Medulla oblongata (tissue), 1 donor: ENCODE data around the gene CENPP.
"Not testable (repeated sequence)": the region's sequence is repeated elsewhere in the genome, so short reads cannot be mapped to it uniquely, and the experiment has no call there.

Source experiments
- DNase-seq: peaks from one replicate; pipeline ENCODE4 v3.0.0-alpha.2; 2015; ENCODE audit errors: extremely low spot score

CENPP gene

DNA sequence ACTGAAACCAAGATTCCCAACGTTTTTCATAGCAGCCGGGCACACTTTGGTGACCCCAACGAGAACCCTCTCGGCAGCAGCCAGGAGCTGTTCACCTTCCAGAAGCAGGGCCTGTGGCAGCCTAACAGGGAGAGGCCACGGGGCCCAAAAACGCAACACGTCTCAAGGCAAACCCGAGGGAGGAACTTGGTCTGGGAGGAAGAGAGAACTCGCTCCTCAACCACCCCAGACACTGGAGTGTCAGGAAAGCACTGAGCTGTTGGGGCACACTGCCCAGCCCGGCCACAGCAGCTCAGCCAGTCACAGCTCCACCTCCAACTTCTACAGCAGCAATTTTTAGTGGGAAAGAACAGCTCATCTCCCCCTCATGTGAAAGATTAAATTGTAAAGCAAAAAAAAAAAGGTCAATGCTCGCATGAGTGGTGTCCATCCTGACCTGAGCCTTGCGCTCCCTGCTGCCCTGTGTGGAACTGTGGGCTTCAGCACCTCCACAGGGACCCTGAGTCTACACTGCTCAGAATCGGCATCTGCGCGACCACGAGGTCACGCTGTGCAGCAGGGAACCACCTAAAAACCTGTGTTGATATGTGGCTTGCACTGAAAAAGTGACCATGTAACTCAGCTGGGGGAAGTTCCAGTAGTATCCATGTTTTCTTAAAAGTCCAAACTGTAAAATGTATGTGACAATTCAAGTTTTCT lies 289.2 kb downstream of the CENPP start:
- DNase-seq: no peak

DNA sequence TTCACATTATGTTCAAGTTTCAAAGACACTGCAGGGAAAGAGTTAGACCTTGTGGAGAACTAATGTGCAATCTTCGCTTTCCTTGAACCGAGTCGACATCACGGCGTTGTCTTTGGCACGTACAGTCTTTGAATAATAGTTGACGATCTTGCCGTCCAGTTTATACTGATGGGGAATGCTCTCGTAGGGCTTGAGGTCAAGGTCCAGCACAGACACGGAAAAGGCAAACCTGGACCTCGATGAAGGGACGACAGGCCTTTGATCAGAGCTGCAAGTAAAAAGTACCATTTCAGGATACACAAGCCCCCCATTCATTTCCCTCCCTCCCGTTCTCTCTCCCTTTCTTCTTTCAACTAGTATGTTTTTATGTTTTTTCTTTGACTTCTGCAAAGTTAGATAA lies 290.0 kb downstream of the CENPP start:
- DNase-seq: no peak

DNA sequence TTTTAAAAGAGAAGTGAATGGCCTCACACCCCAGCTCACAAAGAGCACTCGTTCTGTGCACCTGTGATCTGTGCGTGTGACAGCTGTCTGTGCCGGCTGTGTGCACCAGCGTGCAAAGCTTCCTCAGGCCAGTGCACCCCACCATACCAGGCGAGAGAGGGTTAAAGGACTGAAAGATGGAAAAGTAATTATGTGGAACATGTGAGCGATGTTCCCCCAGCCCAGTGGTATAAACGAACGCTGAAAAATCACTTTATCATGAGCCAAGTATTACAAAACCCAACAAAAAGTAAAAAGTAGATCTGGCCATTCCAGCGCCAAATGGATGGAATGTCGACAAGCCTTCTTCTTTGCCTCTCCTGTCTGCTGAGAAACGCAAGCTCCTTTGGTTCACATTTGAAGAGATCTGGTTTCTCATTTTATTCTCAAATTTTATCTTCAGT lies 290.5 kb downstream of the CENPP start:
- no peak for DNase-seq

GRCh38 chr9:92616655-92617111 lies 290.9 kb downstream of the CENPP start:
- DNase-seq: peak; percentile 26

GRCh38 chr9:92617195-92617813 lies 291.6 kb downstream of the CENPP start:
- DNase-seq: no peak

DNA sequence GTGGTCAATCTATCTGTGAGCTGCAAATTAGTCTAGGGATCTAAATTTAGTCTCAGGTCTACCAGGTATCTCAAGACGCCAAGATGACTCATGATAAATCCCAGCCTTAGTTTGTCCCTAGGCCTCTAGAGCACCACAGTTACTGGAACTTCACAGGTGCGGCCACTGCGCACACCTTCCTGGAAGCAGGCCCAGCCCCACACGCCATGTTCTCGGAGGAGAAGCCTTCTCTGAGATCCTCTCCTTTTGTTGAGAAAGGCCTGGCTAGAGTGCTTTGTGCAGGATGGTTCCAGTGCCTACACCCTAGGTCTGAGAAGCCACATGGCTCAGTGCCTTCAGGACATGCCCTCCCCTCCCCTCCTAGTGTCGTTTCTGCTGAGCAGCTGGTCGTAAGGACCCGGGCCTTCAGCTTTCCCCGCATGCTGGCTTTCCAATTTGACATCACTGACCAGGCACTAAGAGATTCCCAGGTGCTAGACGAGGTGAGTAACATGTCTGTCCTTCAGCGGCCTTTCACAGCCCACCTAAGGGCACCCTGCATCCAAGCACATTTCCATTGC lies 292.3 kb downstream of the CENPP start:
- DNase-seq: no peak

DNA sequence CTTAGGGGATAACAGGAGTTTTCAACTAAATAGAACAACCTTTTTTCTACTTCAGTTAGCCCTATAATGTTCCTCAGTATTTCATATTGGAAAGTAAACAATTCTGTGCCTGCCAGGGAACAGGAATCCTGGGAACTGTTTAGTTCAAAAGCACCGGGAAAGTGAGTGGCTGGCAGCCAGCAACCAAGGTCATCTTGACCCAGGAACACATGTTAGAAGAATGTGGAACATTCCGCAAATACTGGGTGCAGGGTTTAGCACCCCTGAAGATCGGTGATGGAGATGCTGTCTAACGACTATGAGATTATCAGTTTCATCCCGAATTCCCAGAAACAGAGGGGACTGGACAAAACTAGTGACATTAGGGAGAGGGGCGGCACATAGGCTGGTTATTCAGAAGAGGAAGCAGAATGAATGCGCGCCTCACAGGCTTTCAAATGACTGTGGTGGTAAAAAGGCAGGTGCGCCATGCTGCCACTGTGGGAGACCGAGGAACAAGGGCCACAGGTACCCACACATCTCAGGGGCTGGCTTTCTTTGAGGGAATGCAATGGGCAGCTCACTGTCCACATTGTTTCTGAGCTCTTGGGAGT lies 293.0 kb downstream of the CENPP start:
- no peak for DNase-seq

- DNase-seq: no peak
Measured at GRCh38 chr9:92619601-92620300, 294.0 kb downstream of the CENPP start.

DNA sequence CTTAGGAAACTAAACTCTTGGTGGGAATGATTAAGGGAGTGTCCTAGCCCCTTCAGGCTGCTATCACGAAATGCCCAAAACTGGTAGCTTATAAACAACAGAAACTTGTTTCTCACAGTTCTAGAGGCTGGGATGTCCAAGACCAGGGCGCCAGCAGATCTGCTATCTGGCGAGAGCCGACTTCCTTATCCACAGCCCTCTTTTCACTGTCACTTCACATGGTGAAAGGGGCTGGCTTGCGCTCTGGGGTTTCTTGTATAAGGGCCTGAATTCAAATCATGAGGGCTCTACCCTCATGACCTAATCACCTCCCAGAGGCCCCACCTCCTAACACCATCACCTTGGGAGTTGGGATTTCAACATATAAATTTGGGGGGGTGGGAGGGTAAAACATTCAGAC lies 295.1 kb downstream of the CENPP start:
- DNase-seq: no peak

- DNase-seq: not testable (repeated sequence)
Measured at GRCh38 chr9:92623936-92624335, 298.2 kb downstream of the CENPP start.

DNA sequence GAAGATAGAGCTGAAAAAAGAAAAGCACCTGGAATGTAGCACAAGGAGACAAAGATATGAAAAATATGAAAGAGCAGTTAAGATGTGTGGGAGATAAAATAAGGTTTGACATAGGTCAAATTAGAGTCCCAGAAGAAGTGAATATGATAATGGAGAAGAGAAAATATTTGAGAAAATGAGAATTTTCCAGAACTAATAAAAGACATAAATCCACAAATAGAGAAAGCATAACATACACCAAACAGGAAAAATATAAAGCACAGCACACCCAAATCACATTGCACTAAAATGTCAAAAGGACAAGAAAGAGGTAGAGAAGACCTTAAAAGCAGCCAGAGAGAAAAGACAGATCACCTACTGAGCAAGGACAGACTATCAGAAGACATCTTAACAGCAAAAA lies 300.7 kb downstream of the CENPP start:
- no peak for DNase-seq

- DNase-seq: no peak
Measured at GRCh38 chr9:92627651-92628050, 301.9 kb downstream of the CENPP start.

DNA sequence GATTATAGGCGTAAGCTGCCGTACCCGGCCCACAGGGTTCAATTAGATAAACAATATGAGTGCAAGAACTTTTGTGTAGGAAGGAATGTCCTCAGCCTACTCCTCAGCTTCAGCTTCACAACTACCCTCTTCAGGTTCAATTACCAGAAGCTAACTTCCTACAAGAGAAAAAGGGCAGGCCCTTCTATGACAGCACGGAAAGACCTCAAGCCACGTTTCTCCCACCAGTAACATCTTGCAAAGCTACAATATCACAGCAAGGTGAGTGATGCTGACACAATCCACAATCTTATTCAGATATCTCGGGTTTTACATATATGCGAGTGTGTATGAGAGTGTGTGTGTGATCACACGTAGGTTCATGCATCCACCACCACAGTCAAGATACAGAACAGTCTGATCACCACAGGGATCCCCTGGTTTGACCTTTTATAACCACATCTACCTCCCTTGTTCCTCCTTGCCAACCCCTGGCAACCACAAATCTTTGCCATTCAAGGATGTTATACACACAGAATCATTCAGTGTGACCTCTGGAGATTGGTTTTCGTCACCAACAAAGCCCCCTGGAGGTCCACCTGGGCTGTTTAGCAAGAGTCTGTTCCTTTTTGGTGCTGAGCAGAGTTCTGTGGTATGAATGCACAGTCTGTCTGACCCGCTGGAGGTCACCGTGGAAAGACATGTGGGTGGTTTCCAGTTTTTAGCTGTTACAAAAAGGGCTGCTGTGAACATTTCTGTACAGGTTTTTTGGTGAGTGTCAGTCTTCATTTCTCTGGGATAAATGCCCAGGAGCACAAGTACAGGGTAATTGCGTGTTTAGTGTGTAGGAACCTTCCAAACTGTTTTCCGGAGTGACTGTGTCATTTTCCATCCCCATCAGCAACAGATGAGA lies 305.9 kb downstream of the CENPP start:
- no peak for DNase-seq

GRCh38 chr9:92632641-92633040 lies 306.9 kb downstream of the CENPP start:
- DNase-seq: no peak

DNA sequence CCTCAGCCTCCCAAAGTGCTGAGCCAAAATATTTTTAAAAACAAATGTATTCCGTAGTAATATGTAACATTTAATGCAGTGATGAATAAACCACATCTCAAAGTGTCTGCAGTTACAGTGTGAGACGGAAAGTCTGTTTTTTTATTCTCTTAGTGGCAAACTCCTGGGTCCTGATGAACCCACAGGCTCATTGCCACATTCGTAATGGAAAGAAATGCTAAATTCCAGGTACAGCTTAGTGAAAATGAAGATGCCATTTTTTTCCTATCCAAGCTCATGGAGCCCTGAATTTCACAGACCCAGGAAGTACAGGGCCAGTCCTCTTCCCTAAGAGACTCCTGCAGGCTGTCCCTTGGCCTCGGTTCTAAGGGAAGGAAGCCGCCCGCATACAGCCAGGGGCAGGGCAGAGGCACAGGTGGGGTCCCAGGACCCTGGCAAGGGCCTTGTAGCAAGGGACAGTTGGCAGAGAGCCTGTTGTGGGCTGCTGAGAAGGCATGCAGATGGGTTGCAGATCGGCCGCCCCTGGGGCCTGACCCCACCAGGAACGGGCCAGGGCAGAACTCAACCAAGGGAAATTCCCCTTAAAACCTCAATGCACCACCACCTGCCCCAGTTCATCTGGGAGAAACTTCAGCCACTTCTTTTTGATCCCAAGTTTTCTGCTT lies 308.0 kb downstream of the CENPP start:
- no peak for DNase-seq

GRCh38 chr9:92634712-92635605 lies 309.2 kb downstream of the CENPP start:
- peak; percentile 77 for DNase-seq

- DNase-seq: no peak
Measured at GRCh38 chr9:92635760-92636159, 310.0 kb downstream of the CENPP start.

DNA sequence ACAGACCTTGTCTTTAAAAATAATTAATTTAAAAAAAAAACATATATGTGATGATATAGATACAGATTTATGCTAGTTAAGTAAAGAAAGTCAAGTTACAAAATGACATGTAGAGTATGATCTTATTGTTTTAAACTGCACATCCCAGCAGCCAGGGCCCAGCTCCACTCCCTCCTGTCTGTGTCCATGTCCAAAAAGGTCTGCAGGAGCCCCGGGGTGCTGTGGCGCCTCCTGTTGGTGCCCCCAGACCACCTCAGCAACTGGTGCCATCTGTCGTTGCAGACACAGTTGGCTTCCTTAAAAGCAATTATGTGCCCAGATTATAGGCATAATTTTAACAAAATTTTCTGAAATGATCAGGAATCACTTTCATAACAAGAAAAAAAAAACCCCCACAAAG lies 310.9 kb downstream of the CENPP start:
- DNase-seq: no peak

GRCh38 chr9:92637326-92637725 lies 311.6 kb downstream of the CENPP start:
- no peak for DNase-seq
